ENCODE measurements around the gene QRICH2. TPM values are rescaled to one million over a fixed set of nuclear protein-coding genes. Genes with fewer than 3 reads are reported as not detected.
"Not testable (repeated sequence)": the region's sequence is repeated elsewhere in the genome, so short reads cannot be mapped to it uniquely, and the experiment has no call there.

QRICH2 gene
- total RNA-seq, 1 experiment from 2014 or later: 0.92 TPM

DNA sequence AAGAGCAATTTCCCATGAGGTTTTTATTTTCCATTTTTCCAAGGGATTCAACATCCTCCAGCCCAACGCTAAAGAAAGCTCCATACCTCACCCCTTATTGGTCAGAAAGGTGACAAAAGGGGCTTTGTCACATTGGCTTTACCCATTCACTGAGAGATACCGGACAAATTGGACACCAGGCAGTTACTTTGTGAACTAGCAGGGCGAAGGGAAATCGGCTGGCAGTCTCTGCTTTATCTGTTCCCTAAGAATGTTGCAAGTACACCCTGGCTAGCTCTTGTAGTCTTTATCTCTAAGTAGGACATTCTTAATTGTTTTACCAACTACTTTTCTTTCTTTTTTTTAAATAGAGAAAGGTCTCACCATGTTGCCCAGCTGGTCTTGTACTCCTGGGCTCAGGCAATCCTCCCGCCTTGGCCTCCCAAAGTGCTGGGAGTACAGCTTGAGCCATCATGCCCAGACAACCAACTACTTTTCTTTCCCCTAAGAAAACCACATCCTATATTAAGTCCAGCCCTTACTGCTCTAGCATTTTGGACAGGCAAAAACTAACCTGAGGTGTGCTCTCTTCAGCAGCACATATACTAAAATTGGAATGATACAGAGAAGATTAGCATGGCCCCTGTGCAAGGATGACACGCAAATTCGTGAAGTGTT, 28.8 kb upstream of the QRICH2 start:
- DNase-seq: no peak
- no peaks in the 10 kb centered on the region for H3K9me3 ChIP-seq
- H3K36me3 ChIP-seq: peaks cover 6% of the 10 kb centered on the region
- no peaks in the 10 kb centered on the region for H3K27me3 ChIP-seq
- H3K4me3 ChIP-seq: no peak overlapping the region

DNA sequence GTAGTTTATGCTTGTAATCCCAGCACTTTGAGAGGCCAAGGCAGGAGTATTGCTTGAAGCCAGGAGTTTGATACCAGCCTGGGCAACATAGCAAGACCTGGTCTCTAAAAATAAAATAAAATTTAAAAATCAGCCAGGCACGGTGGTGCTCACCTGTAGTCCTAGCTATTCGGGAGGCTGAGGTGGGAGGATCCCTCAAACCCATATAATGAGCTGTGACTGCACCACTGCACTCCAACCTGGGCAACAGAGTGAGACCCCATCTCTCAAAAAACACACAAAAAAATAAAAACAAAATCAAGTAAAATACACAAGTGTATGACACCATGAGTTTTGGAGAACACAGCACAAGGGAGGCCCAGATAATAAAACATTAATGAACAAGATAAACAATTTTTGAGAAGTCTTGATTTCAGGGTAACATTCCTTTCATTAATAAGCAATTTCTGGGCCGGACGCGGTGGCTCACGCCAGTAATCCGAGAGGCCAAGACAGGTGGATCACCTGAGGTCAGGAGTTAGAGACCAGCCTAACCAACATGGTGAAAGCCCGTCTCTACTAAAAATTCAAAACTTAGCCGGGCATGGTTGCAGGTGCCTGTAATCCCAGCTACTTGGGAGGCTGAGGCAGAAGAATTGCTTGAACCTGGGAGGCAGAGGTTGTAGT, 27.8 kb upstream of the QRICH2 start:
- H3K9me3 ChIP-seq: no peaks in the 10 kb centered on the region
- no peaks in the 10 kb centered on the region for H3K27me3 ChIP-seq
- peaks cover 12% of the 10 kb centered on the region for H3K36me3 ChIP-seq
- DNase-seq: no peak
- H3K4me3 ChIP-seq: no peak overlapping the region

DNA sequence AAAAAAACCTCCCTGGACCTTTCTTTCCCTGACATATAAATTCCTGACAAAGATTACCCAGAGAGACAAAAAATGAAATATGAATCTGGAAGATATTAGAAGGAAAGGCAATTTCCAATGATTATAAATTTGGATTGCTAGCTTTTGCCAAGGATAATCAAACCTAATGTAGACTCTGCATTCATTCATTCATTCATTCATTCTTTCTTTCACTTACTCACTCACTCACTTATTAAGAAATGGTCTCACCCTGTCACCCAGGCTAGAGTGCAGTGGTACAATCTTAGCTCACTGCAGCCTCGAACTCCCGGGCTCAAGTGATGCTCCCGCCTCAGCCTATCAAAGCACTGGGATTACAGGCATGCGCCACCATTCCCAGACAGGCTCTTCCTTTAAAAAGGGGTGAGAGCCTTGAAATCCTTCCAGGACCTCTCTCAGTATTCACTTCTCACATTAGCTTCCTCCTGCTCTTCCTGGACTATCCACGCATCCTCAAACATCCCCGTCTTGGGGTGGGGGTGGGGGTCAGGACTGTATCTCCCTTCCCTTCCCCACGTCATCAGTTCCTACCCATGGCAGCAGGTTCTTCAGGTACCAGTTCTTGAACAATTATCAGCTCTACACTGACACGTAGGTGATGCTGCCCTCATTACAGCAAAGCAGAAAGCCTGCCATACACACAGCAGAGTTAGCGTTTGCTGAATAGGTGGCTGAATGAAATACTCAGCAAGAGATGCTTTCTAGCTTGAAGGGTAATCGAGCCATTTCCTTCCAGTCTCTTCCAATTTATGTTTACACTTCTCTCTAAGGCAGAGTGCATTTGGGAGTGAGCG, 25.8 kb upstream of the QRICH2 start:
- no peak for DNase-seq
- Histone ChIP-seq H3K27me3 (no peaks in the 10 kb centered on the region), H3K36me3 (peaks cover 18% of the 10 kb centered on the region), H3K4me3 (no peak overlapping the region), H3K9me3 (no peaks in the 10 kb centered on the region)

DNA sequence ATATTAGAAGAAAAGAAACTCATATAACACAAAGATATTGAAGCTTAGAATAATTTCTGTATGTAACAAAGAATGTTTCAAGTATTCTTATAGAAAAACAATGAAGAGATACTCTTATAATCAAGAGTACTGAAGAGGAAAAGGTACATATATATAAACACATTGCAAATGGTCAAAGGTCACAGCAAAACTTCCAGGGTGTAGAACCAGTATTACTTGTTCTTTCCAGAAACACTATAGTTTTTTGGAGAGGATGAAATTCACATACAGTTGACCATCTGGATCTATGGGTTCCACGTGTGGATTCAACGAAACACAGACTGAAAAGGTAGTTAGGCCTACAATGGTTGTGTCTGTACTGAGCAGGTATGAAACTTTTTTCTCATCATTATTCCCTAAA, 23.0 kb upstream of the QRICH2 start:
- peaks cover 23% of the 10 kb centered on the region for H3K36me3 ChIP-seq
- no peaks in the 10 kb centered on the region for H3K27me3 ChIP-seq

DNA sequence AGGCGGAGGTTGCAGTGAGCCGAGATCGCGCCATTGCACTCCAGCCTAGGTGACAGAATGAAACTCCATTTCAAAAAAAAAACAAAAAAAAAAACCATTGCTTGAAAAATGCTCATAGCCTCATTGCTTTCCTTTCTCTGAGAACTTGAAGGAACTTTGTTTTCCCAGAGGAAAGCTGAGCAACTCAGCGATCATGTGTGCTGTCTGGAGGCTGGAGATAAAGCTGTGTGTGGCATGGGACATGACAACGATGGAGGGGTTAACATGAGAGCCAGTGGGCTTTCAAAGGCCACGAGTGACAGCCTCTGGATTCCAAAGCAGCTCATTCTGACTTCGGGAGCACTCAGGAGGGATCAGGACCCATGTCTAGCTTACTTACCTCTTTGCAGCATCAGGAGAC, 21.6 kb upstream of the QRICH2 start:
- peaks cover 23% of the 10 kb centered on the region for H3K36me3 ChIP-seq
- no peaks in the 10 kb centered on the region for H3K9me3 ChIP-seq
- H3K27me3 ChIP-seq: no peaks in the 10 kb centered on the region
- DNase-seq: no peak
- no peak overlapping the region for H3K4me3 ChIP-seq

More for the DNA sequence above, 23.0 kb upstream of the QRICH2 start:
- Histone ChIP-seq H3K4me3 (no peak overlapping the region), H3K9me3 (no peaks in the 10 kb centered on the region)
- no peak for DNase-seq

DNA sequence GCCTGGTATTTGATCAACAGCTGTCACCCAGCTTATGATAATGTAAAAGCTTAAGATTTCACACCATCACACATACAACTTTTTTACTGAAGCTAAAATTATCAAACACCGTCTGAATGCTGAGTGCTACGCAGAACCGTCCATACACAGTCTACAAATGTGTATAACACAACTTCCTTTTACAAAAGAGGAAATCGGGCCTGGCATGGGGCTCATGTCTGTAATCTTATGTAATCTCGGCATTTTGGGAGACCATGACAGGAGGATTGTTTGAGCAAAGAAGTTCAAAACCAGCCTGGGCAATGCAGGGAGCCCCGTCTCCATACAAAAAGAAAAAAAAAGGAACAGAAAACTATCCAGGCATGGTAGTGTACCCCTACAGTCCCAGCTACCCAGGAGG, 19.6 kb upstream of the QRICH2 start:
- DNase-seq: no peak
- Histone ChIP-seq H3K27me3 (no peaks in the 10 kb centered on the region), H3K9me3 (no peaks in the 10 kb centered on the region), H3K4me3 (no peak overlapping the region), H3K36me3 (peaks cover 26% of the 10 kb centered on the region)

DNA sequence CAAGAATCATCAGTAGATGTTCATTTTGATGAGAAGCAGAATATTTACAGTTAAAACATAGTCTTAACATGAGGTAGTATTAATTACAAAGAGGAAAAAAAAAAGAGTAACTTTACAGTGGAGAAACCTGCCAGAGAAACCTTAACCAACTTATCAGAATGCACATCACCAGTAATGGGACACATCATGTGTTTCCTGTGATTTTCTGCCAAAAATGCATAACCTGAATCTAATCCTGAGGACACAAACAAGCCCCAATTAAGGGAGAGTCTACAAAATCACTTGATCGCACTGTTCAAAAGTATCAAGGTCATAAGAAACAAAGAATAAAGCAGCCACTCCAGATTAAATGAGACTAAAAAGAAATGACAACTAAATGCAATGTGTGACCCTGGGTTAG, 18.2 kb upstream of the QRICH2 start:
- no peaks in the 10 kb centered on the region for H3K27me3 ChIP-seq
- H3K36me3 ChIP-seq: peaks cover 24% of the 10 kb centered on the region
- no peak for DNase-seq
- no peaks in the 10 kb centered on the region for H3K9me3 ChIP-seq
- no peak overlapping the region for H3K4me3 ChIP-seq

DNA sequence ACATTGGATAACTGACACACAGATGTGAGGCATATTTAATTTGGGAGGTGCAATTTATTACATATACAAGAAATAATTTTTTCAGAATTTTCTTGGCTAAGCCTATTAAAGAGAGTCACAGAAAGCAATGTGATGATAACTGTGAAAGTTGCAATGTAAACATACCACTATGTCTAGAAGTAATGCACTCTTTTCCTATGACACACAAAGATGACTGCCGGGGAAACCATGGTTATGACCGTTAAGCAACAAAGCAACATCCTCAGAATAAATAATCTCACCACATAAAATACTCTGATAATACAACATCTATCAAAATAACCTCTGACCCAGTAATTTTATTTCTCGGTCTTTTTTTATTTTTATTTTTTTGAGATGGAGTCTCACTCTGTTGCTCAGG, 10.5 kb upstream of the QRICH2 start:
- H3K9me3 ChIP-seq: no peaks in the 10 kb centered on the region
- no peak for DNase-seq
- no peaks in the 10 kb centered on the region for H3K27me3 ChIP-seq
- H3K36me3 ChIP-seq: peaks cover 25% of the 10 kb centered on the region
- no peak overlapping the region for H3K4me3 ChIP-seq

DNA sequence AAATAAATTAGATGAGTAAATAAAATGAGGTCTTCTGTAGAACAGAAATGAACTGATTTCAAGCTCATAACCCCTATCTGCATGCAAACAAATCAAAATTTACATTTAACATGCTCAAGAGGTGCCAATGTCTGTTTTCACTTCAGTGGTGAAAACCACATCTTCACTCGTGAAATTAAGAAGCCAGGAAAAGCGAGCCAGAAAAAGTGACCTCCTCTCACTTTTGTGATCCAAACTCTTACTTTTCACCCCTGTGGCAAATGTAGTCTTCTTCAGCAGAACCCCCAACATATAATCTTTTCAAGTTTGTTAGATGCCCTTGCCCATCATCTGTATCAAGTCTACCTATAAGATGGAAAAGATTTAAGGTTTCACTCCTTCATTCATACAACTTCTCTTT, 9.5 kb upstream of the QRICH2 start:
- no peak overlapping the region for H3K4me3 ChIP-seq
- DNase-seq: no peak
- no peaks in the 10 kb centered on the region for H3K27me3 ChIP-seq
- peaks cover 29% of the 10 kb centered on the region for H3K36me3 ChIP-seq
- H3K9me3 ChIP-seq: no peaks in the 10 kb centered on the region

DNA sequence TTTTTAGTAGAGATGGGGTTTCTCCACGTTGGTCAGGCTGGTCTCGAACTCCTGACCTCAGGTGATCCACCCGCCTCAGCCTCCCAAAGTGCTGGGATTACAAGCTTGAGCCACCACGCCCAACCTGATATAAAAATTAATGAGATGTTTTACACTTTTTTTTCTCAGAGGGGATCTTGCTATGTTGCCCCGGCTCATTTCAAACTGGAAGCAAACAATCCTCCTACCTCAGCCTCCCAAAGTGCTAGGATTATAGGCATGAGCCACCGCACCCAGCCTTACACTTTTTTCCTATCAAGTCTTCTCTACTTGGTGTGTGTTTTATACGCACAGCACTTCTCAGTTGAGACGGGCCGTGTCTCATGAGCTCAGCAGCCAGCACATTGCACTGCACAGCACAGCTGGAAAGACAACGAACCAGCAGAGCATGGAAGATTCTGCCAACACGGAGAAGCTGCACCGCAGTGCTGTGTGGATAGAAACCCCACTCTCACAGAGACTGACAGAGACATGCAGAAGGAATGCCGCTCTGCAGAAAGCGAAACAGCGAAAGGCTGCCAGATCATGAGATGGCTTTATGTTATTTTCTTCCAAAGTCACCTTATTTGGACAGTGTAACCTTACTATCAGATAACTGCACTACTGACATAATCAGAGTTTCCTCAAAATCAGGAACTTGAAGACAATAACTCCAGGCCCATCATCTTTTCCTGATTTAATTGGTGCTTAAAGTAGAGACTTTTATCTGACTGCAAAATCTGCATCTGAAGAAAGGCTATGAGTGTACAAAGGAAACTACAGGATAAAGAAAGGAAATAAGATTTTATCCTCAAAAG, 6.5 kb upstream of the QRICH2 start:
- H3K27me3 ChIP-seq: no peaks in the 10 kb centered on the region
- H3K4me3 ChIP-seq: no peak overlapping the region
- H3K9me3 ChIP-seq: no peaks in the 10 kb centered on the region
- DNase-seq: no peak
- peaks cover 23% of the 10 kb centered on the region for H3K36me3 ChIP-seq

DNA sequence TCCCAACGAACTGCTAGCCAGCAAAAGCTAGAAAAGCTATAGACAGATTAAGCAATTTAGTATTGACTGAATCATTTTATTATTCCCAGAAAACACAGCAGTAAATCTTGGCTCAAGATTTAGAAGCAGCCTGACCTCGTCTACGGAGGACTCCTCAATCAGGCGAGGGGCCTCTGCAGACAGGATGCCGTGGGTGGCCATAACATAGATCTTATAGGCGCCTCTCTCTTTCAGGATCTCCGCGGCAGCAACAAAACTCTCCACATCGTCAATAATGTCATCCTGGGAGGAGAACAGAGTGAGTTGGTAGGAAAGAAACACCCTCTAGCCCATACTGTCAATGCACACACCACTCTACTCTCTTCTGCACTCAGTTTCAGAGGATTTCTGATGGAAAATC, 4.7 kb upstream of the QRICH2 start:
- Histone ChIP-seq H3K27me3 (no peaks in the 10 kb centered on the region), H3K36me3 (peaks cover 15% of the 10 kb centered on the region), H3K4me3 (no peak overlapping the region), H3K9me3 (no peaks in the 10 kb centered on the region)
- no peak for DNase-seq

DNA sequence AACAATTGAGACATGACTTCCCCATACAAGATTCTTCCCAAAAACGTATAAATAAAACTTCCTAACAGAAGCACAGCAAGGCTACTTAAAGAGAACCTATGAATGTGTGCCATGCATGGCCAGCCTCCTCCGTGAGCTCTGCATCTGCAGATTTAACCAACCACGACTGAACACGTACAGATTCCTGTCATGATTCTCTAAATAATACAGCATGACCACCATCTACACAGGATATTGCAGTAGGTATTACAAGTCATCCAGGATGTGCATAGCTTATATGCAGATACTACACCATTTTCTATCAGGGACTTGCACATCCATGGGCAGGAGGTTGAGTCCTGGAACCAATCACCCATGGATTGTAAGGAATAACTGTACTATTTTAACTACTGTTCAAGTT, 1.4 kb upstream of the QRICH2 start:
- H3K4me3 ChIP-seq: no peak overlapping the region
- DNase-seq: no peak
- no peaks in the 10 kb centered on the region for H3K9me3 ChIP-seq
- H3K36me3 ChIP-seq: peaks cover 7% of the 10 kb centered on the region
- H3K27me3 ChIP-seq: no peaks in the 10 kb centered on the region

DNA sequence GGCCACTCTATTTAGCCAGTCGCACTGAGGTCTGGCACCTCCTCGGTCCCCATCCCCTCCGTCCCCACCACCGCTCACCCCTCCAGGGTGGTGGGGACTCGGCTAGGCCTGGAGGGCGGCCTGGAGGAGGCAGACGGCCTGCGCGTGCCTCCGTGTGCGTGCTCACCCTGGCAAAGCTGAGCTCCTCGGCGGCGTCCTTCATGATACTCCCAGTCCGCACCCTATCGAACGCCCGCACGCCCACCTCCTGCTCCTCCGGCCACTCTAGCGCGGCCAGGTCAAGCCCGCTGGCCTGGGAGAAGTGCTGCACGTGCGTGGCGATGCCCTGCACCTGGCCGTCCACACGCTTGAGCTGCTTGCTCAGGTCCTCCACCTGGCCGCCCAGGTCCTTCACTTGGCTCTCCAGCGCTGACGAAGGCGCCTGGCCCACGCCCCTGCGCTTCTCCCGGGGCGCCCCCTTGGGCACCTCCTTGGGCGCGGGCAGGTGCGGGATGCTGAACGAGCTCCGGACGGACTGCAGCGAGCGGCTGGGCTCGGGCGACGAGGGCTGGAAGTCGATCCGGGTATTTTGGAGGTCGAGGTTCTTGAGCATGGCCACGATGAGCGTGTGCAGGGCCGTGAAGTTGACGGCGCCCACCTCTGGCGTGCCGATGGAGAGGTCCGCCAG, 644 bp downstream of the QRICH2 start:
- DNase-seq: no peak
- no peaks in the 10 kb centered on the region for H3K27me3 ChIP-seq
- no peaks in the 10 kb centered on the region for H3K9me3 ChIP-seq
- H3K36me3 ChIP-seq: no peaks in the 10 kb centered on the region; the same call in 1 of the 2 replicates
- no peak overlapping the region for H3K4me3 ChIP-seq

DNA sequence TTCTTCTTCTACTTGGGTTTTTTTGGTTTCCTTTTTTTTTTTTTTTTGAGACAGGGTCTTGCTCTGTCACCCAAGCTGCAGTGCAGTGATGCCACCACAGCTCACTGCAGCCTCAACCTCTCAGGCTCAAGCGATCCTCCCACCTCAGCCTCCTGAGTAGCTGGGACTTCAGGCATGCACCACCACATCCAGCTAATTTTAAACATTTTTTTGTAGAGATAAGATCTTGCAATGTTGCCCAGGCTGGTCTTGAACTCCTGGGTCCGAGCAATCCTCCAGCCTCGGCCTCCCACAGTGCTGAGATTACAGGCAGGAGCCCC, 3.0 kb downstream of the QRICH2 start:
- H3K4me3 ChIP-seq, H3K27me3 ChIP-seq, H3K9me3 ChIP-seq, DNase-seq, H3K36me3 ChIP-seq: not testable (repeated sequence)

DNA sequence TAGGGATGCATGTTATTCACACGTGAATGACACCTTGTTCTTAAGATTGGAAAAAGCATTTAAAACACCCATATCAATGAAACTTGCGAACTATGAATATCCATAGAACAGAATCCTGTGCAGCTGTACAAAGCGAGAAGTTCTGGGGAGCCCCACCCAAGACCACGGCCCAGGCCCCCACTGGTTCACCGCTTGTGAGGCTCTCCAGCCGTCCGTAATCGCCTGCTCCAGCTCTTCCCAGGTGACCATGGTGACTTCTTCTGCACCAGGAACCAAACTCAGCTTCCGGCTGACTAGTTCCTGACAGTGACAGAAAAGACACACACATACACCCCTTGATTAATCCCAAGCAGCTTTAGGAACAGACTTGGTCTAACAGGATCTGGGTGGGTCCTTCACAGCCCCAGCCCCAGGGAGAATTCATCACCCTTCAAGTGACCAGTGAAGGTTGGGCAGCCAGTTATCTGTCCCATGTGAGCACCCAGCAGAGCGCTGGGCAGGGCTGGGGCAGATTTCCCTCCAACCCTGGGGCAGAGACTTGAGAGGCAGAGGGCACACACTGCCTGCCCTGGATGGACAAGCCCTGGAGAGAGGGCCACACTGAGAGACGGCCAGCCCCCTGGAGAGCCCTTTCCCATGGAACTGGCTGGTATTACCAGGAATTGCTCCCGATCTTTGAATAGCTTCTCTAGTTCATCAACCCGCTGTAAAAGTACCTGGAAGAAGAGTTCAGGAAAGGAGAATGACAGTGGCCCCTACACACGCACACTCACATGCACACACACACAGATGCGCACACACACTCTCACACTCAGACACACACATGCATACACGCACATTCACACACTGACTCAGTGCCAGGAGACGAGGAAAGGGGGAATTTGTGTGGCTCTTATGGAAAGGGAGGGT, 3.6 kb downstream of the QRICH2 start:
- Histone ChIP-seq H3K36me3 (no peaks in the 10 kb centered on the region), H3K9me3 (no peaks in the 10 kb centered on the region), H3K27me3 (no peaks in the 10 kb centered on the region), H3K4me3 (no peak overlapping the region)
- DNase-seq: no peak

DNA sequence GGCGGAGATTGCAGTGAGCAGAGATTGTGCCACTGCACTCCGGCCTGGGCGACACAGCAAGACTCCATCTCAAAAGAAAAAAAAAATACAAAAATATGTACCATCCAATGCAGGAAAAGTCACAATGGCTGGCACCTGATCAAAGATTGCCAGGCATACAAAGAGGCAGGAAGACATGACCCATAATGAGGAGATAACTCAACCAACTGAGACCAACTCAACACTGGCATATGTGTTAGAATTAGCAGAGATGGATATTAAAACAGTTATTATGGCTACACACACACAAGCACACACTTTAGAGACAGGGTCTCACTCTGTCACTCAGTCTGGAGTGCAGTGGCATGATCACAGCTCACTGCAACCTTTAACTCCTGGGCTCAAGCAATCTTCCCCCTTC, 10.6 kb downstream of the QRICH2 start:
- no peaks in the 10 kb centered on the region for H3K9me3 ChIP-seq
- no peak overlapping the region for H3K4me3 ChIP-seq
- no peak for DNase-seq
- H3K27me3 ChIP-seq: no peaks in the 10 kb centered on the region
- peaks cover 2% of the 10 kb centered on the region; the same call in 1 of the 2 replicates for H3K36me3 ChIP-seq
